Activated CD8-positive, alpha-beta memory T cell treated with anti-CD3 and anti-CD28 coated beads, Interleukin-2, amount 10 ng/mL, durations not matched to agents 7 days and 5 days (primary cell): ENCODE results near the gene MOB1A. TPM values are rescaled to one million over a fixed set of nuclear protein-coding genes. Genes with fewer than 3 reads are reported as not detected.
"Not testable (repeated sequence)": the region's sequence is repeated elsewhere in the genome, so short reads cannot be mapped to it uniquely, and the experiment has no call there.

ENCODE experiments used
- ATAC-seq: fragments of 150-1000 bp; cut with Tn5 transposase; one replicate; pipeline ENCODE4 v1.10.0; 2021; ENCODE audit warnings: moderate library complexity
- CTCF ChIA-PET: fragments of 350-600 bp; sonication (Branson Sonifier 250); formaldehyde crosslinking; loops from one replicate; lab custom pipeline; 2021; ENCODE audit warnings: antibody characterized with exemption; lab: Charles Lee
- DNase-seq: peaks from one replicate; pipeline ENCODE4 v3.0.0-alpha.2; 2020
- H3K27ac Mint-ChIP-seq: one replicate; pipeline ENCODE4 v1.8.0; 2021; ENCODE audit warnings: mild to moderate bottlenecking, mixed read lengths
- H3K27me3 Mint-ChIP-seq: one replicate; pipeline ENCODE4 v1.8.0; 2021; ENCODE audit warnings: mixed read lengths
- H3K36me3 Mint-ChIP-seq: one replicate; pipeline ENCODE4 v1.8.0; 2021; ENCODE audit warnings: mild to moderate bottlenecking, mixed read lengths
- H3K4me1 Mint-ChIP-seq: one replicate; pipeline ENCODE4 v1.8.0; 2021; ENCODE audit warnings: mixed read lengths
- H3K4me3 Mint-ChIP-seq: one replicate; pipeline ENCODE4 v1.8.0; 2021; ENCODE audit warnings: mild to moderate bottlenecking, moderate library complexity, mixed read lengths
- H3K9me3 Mint-ChIP-seq: one replicate; pipeline ENCODE4 v1.8.0; 2022; ENCODE audit warnings: low read depth, mixed read lengths
- total RNA-seq, 2 experiments: library from RNA; stranded (reverse); gene quantifications; one replicate each; pipeline ENCODE4 v1.2.3, GENCODE V29; 2021

Gene MOB1A
- total RNA-seq, 2 experiments from 2014 or later, result 183 to 220 TPM

- CTCF ChIA-PET, result interaction anchor here (1.1 kb wide), 1 partner anchor 11 kb away, joined by 3 read pairs; no protein-coding TSS in a partner anchor
- Mint-ChIP-seq H3K9me3 (no peaks in the 10 kb centered on the region), H3K4me1 (peaks cover 5% of the 10 kb centered on the region), H3K4me3 (no peak overlapping the region), H3K36me3 (peaks cover 15% of the 10 kb centered on the region), H3K27ac (no peak overlapping the region), H3K27me3 (peaks cover 30% of the 10 kb centered on the region)
- DNase-seq (no peak), ATAC-seq (no peak)
These were observed 46.8 kb downstream of the MOB1A start for GRCh38 chr2:74131901-74132300.

- no peak overlapping the region for H3K4me3 Mint-ChIP-seq
- no peak overlapping the region for H3K27ac Mint-ChIP-seq
- H3K27me3 Mint-ChIP-seq, result peaks cover 32% of the 10 kb centered on the region
- H3K9me3 Mint-ChIP-seq, result no peaks in the 10 kb centered on the region
- peaks cover 14% of the 10 kb centered on the region for H3K36me3 Mint-ChIP-seq
- ATAC-seq, result peak; percentile 30
- CTCF ChIA-PET, result interaction anchor here (0.7 to 1.0 kb wide), 3 partner anchors 9 to 17 kb away, joined by 3 to 4 read pairs (median 3); partner anchors contain the start of gene BOLA3
- no peak for DNase-seq
- peaks cover 5% of the 10 kb centered on the region for H3K4me1 Mint-ChIP-seq
These were observed 48.3 kb downstream of the MOB1A start for GRCh38 chr2:74130211-74130995.

GRCh38 chr2:74128206-74128605 lies 50.5 kb downstream of the MOB1A start:
- Mint-ChIP-seq H3K9me3 (no peaks in the 10 kb centered on the region), H3K27ac (no peak overlapping the region), H3K36me3 (peaks cover 3% of the 10 kb centered on the region), H3K4me1 (peaks cover 5% of the 10 kb centered on the region), H3K27me3 (peaks cover 32% of the 10 kb centered on the region), H3K4me3 (no peak overlapping the region)
- CTCF ChIA-PET, result interaction anchor here (1.2 to 1.7 kb wide), 3 partner anchors 19 to 301 kb away, joined by 4 to 8 read pairs (median 4); partner anchors contain the start of gene BOLA3
- DNase-seq (no peak), ATAC-seq (no peak)

GRCh38 chr2:74123955-74124354 lies 54.7 kb downstream of the MOB1A start:
- H3K4me3 Mint-ChIP-seq, H3K9me3 Mint-ChIP-seq, DNase-seq, ATAC-seq, CTCF ChIA-PET, H3K27ac Mint-ChIP-seq: not testable (repeated sequence)
- peaks cover 12% of the 10 kb centered on the region for H3K4me1 Mint-ChIP-seq
- H3K27me3 Mint-ChIP-seq, result peaks cover 11% of the 10 kb centered on the region
- H3K36me3 Mint-ChIP-seq, result peaks cover 17% of the 10 kb centered on the region

GRCh38 chr2:74121846-74122245 lies 56.8 kb downstream of the MOB1A start:
- not testable (repeated sequence) for H3K27me3 Mint-ChIP-seq, DNase-seq, H3K27ac Mint-ChIP-seq, ATAC-seq, H3K4me3 Mint-ChIP-seq, H3K9me3 Mint-ChIP-seq
- Mint-ChIP-seq H3K4me1 (peaks cover 12% of the 10 kb centered on the region), H3K36me3 (peaks cover 17% of the 10 kb centered on the region)
- CTCF ChIA-PET, result interaction anchor here (0.9 to 2.2 kb wide), 6 partner anchors 8 to 294 kb away, joined by 3 to 18 read pairs (median 4); partner anchors contain the start of genes BOLA3 and STAMBP

- Mint-ChIP-seq H3K36me3 (peaks cover 17% of the 10 kb centered on the region), H3K9me3 (peaks cover 7% of the 10 kb centered on the region), H3K27ac (peak overlapping the region; percentile 94), H3K4me1 (peaks cover 12% of the 10 kb centered on the region), H3K4me3 (peak overlapping the region; percentile 83), H3K27me3 (no peaks in the 10 kb centered on the region)
- ATAC-seq (peak; percentile 99), DNase-seq (peak; percentile 91)
- CTCF ChIA-PET, result interaction anchor here (0.6 to 2.8 kb wide), 18 partner anchors 10 to 886 kb away, joined by 3 to 18 read pairs (median 4); partner anchors contain the start of genes BOLA3, CCT7, MOB1A and STAMBP
These were observed 58.5 kb downstream of the MOB1A start for GRCh38 chr2:74119912-74120825.

- CTCF ChIA-PET, result interaction anchor here (0.7 to 2.8 kb wide), 4 partner anchors 13 to 297 kb away, joined by 3 to 16 read pairs (median 4); no protein-coding TSS in a partner anchor
- Mint-ChIP-seq H3K27me3 (peaks cover 2% of the 10 kb centered on the region), H3K4me1 (peaks cover 17% of the 10 kb centered on the region), H3K27ac (no peak overlapping the region), H3K4me3 (no peak overlapping the region), H3K36me3 (peaks cover 17% of the 10 kb centered on the region), H3K9me3 (peaks cover 7% of the 10 kb centered on the region)
- ATAC-seq, result no peak
- DNase-seq, result no peak
These were observed 59.3 kb downstream of the MOB1A start for GRCh38 chr2:74119339-74119738.

- ATAC-seq (no peak), DNase-seq (no peak)
- Mint-ChIP-seq H3K4me3 (no peak overlapping the region), H3K4me1 (peaks cover 5% of the 10 kb centered on the region), H3K36me3 (no peaks in the 10 kb centered on the region), H3K9me3 (no peaks in the 10 kb centered on the region), H3K27ac (peak overlapping the region; percentile 41), H3K27me3 (peaks cover 5% of the 10 kb centered on the region)
- CTCF ChIA-PET, result interaction anchor here (1.8 kb wide), 1 partner anchor 203 kb away, joined by 3 read pairs; no protein-coding TSS in a partner anchor
These were observed 67.3 kb downstream of the MOB1A start for GRCh38 chr2:74111380-74111779.

GRCh38 chr2:74110537-74110936 lies 68.1 kb downstream of the MOB1A start:
- H3K36me3 Mint-ChIP-seq, result no peaks in the 10 kb centered on the region
- CTCF ChIA-PET, result interaction anchor here (1.1 to 1.8 kb wide), 2 partner anchors 10 to 203 kb away, joined by 3 read pairs; no protein-coding TSS in a partner anchor
- no peaks in the 10 kb centered on the region for H3K9me3 Mint-ChIP-seq
- no peak for ATAC-seq
- H3K27me3 Mint-ChIP-seq, result peaks cover 5% of the 10 kb centered on the region
- no peak overlapping the region for H3K27ac Mint-ChIP-seq
- no peak for DNase-seq
- H3K4me1 Mint-ChIP-seq, result peaks cover 5% of the 10 kb centered on the region
- H3K4me3 Mint-ChIP-seq, result no peak overlapping the region

- CTCF ChIA-PET, result interaction anchor here (1.1 kb wide), 1 partner anchor 11 kb away, joined by 3 read pairs; no protein-coding TSS in a partner anchor
- DNase-seq (no peak), ATAC-seq (no peak)
- Mint-ChIP-seq H3K4me1 (no peaks in the 10 kb centered on the region), H3K4me3 (no peak overlapping the region), H3K9me3 (no peaks in the 10 kb centered on the region), H3K27ac (no peak overlapping the region), H3K27me3 (peaks cover 3% of the 10 kb centered on the region), H3K36me3 (no peaks in the 10 kb centered on the region)
These were observed 69.1 kb downstream of the MOB1A start for GRCh38 chr2:74109551-74109950.

GRCh38 chr2:74107071-74107470 lies 71.6 kb downstream of the MOB1A start:
- Mint-ChIP-seq H3K27me3 (no peaks in the 10 kb centered on the region), H3K27ac (no peak overlapping the region), H3K4me3 (no peak overlapping the region), H3K36me3 (no peaks in the 10 kb centered on the region), H3K9me3 (no peaks in the 10 kb centered on the region), H3K4me1 (no peaks in the 10 kb centered on the region)
- DNase-seq, result no peak
- CTCF ChIA-PET, result interaction anchor here (0.9 to 1.2 kb wide), 3 partner anchors 12 to 283 kb away, joined by 3 read pairs; no protein-coding TSS in a partner anchor
- no peak for ATAC-seq

GRCh38 chr2:74105413-74105812 lies 73.3 kb downstream of the MOB1A start:
- DNase-seq (no peak), ATAC-seq (no peak)
- Mint-ChIP-seq H3K27ac (no peak overlapping the region), H3K27me3 (no peaks in the 10 kb centered on the region), H3K36me3 (peaks cover 4% of the 10 kb centered on the region), H3K4me3 (no peak overlapping the region), H3K4me1 (no peaks in the 10 kb centered on the region), H3K9me3 (no peaks in the 10 kb centered on the region)
- CTCF ChIA-PET, result interaction anchor here (1.4 to 2.3 kb wide), 3 partner anchors 15 to 282 kb away, joined by 3 to 7 read pairs (median 6); no protein-coding TSS in a partner anchor
